Cardiac fibroblast (primary cell): ENCODE data around the gene SPATS2L.

Source experiments
- DNase-seq, 2 donors: peaks; one replicate each; pipeline versions ENCODE4 v3.0.0 to v3.0.0-alpha.2; 2010; ENCODE audit warnings: low read depth in 2 of 2
- H3K4me3 ChIP-seq, 2 donors: replicated peaks in 1 of 2; 1 replicate in 1 of 2; 2 replicates in 1 of 2; pipeline ENCODE4 v1.5.1; 2011; ENCODE audit warnings: low read depth in 2 of 2, low read length in 2 of 2, mild to moderate bottlenecking in 2 of 2, moderate library complexity in 1 of 2
- CTCF ChIP-seq: IDR thresholded peaks from one replicate; pipeline ENCODE4 v1.5.1; 2011; ENCODE audit warnings: low read depth, mild to moderate bottlenecking, low read length, inconsistent platforms

Gene SPATS2L

GRCh38 chr2:200377355-200378336 lies 71.2 kb downstream of the SPATS2L start:
- no peak for DNase-seq
- no peak for TF ChIP-seq CTCF
- H3K4me3 ChIP-seq, result no peak overlapping the region

GRCh38 chr2:200378652-200379290 lies 72.3 kb downstream of the SPATS2L start:
- peak; percentile 26 to 68 for DNase-seq
- H3K4me3 ChIP-seq, result no peak overlapping the region
- TF ChIP-seq CTCF, result no peak

DNA sequence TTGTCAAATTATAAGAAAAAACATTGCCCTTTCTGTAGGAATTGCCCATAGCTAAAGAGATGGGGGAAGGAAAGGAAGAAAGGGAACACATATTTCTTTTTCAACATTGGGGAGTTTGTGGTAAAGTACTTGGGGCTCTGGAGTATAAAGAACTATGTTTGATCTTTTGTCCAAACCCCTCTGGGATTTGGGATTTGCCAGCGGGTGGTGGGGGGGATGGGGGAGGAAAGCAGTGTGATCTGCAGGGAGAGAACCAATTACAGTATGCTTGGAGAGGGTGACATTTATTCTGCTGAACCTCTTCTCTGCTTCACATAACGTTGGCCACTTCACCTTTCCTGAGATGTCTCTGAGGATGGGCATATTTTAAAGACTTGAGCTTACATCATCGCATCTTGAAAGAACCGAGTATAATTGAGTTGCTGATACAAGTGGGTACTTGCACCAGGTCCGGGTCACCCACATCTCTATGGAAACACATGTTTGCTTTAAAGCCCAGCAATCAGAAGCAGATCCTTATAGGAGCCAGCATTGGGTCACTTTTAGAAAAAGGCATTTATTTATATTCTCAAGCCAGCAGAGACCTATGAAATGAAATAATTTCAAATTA lies 73.1 kb downstream of the SPATS2L start:
- no peak for DNase-seq
- no peak overlapping the region for H3K4me3 ChIP-seq
- TF ChIP-seq CTCF, result no peak

GRCh38 chr2:200380091-200380561 lies 73.6 kb downstream of the SPATS2L start:
- no peak for DNase-seq
- no peak overlapping the region for H3K4me3 ChIP-seq
- no peak for TF ChIP-seq CTCF

GRCh38 chr2:200380833-200381542 lies 74.5 kb downstream of the SPATS2L start:
- DNase-seq, result peak; percentile 83 to 85
- no peak overlapping the region for H3K4me3 ChIP-seq
- TF ChIP-seq CTCF, result no peak

GRCh38 chr2:200382874-200383273 lies 76.4 kb downstream of the SPATS2L start:
- no peak overlapping the region for H3K4me3 ChIP-seq
- no peak for TF ChIP-seq CTCF
- no peak for DNase-seq
